ENCODE measurements around the gene NSRP1.
A peak's percentile ranks its signal among the peaks of the same experiment; 100 is the strongest.
"Not testable (repeated sequence)": the region's sequence is repeated elsewhere in the genome, so short reads cannot be mapped to it uniquely, and the experiment has no call there.

Gene NSRP1

DNA sequence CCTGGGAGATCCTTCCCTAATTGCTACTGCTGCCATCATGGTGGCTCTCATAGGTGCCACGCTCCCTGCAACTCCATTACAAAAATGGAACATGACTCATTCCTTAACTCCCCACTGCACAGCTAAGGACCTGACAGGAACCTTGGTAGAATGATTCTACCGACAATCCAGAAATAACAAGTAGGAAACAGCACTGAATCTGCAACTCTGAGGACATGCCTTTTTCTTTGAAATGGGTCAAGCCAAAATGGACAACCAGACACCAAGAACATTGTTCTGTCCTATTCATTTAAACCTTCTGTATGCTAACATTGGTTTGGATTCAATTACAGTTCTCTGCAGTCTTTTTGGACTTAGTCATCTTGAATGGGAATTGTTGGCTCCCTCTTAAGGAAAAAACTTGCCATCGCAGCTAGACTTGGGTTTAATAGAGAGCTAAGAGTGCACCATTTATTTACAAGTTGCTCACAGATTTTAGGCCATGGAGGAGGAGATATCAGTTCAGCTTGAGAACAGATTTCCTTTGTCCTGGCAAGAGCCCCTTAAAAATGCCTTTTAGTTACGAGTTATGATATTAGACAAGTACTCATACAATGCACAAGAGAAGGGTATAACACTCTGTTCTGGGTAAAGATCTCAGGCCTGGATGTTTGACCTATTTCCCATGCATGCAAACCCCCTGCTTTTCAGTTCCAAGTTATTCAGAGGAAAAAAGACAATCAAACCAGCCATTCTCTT lies 20.9 kb upstream of the NSRP1 start:
- H3K4me3 ChIP-seq (ENCODE audit: low read length), result no peak overlapping the region
- no peaks in the 10 kb centered on the region for H3K27me3 ChIP-seq (ENCODE audit: control insufficient read depth, insufficient read depth, low read length)
- H3K4me1 ChIP-seq (ENCODE audit: control insufficient read depth, insufficient read depth, low read length), result peaks cover 3% of the 10 kb centered on the region
- H3K9ac ChIP-seq (ENCODE audit: low read length), result no peak overlapping the region
- H3K27ac ChIP-seq (ENCODE audit: low read depth, low read length), result no peak overlapping the region
- H3K36me3 ChIP-seq (ENCODE audit: control insufficient read depth, insufficient read depth, low read length), result no peaks in the 10 kb centered on the region

DNA sequence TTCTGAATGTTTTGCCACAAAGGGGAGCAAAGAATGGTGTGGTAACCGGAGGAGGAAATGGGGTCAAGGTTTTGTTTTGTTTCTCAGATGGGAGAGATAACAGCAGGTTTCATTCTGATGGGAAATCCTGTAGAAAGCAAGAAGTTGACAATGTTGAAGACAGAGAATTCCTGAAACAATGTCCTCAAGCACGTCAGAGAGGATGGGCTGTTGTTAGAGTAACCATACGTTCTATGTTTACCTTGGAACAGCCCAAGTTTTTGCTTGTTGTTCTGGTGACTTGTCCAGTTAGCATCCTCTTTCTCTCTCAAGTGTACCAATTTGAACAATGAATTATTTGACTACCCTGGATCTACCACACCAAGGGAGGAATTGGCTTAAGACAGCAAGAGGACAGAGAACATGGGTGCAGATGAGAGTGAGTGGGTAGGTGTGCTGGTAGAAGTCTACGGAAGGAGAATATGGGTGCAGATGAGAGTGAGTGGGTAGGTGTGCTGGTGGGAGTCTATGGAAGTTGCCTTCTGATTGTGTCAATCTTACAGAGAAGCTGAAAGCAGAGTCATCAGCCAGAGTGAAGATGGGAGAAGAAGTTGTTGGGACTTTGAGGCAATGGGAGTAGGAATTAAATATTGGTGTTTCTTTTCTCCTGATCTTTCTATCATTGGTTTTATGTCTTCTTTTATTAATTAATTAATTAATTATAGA lies 14.8 kb upstream of the NSRP1 start:
- H3K4me1 ChIP-seq (ENCODE audit: control insufficient read depth, insufficient read depth, low read length), result no peaks in the 10 kb centered on the region
- no peaks in the 10 kb centered on the region for H3K27me3 ChIP-seq (ENCODE audit: control insufficient read depth, insufficient read depth, low read length)
- no peak overlapping the region for H3K27ac ChIP-seq (ENCODE audit: low read depth, low read length)
- no peak overlapping the region for H3K4me3 ChIP-seq (ENCODE audit: low read length)
- H3K36me3 ChIP-seq (ENCODE audit: control insufficient read depth, insufficient read depth, low read length), result no peaks in the 10 kb centered on the region
- H3K9ac ChIP-seq (ENCODE audit: low read length), result no peak overlapping the region

DNA sequence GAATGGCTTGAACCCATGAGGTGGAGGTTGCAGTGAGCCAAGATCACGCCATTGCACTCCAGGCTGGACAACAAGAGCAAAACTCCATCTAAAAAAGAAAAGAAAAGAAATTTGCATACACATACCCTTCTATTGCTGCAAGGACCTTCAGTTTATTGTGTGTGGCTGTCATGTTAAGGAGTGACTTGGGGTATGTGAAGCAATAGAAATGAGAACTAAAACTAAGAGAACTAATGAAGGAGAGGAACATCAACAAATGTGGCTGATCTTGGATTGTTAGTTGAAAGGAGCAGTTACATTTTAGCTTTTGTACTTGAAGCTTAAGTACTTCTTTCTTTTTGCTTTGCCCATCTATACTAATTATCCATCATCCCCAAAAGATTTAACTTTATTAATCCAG lies 12.7 kb upstream of the NSRP1 start:
- Histone ChIP-seq H3K9ac (ENCODE audit: low read length) (no peak overlapping the region), H3K4me1 (ENCODE audit: control insufficient read depth, insufficient read depth, low read length) (no peaks in the 10 kb centered on the region), H3K36me3 (ENCODE audit: control insufficient read depth, insufficient read depth, low read length) (no peaks in the 10 kb centered on the region), H3K27me3 (ENCODE audit: control insufficient read depth, insufficient read depth, low read length) (no peaks in the 10 kb centered on the region), H3K4me3 (ENCODE audit: low read length) (no peak overlapping the region), H3K27ac (ENCODE audit: low read depth, low read length) (no peak overlapping the region)

DNA sequence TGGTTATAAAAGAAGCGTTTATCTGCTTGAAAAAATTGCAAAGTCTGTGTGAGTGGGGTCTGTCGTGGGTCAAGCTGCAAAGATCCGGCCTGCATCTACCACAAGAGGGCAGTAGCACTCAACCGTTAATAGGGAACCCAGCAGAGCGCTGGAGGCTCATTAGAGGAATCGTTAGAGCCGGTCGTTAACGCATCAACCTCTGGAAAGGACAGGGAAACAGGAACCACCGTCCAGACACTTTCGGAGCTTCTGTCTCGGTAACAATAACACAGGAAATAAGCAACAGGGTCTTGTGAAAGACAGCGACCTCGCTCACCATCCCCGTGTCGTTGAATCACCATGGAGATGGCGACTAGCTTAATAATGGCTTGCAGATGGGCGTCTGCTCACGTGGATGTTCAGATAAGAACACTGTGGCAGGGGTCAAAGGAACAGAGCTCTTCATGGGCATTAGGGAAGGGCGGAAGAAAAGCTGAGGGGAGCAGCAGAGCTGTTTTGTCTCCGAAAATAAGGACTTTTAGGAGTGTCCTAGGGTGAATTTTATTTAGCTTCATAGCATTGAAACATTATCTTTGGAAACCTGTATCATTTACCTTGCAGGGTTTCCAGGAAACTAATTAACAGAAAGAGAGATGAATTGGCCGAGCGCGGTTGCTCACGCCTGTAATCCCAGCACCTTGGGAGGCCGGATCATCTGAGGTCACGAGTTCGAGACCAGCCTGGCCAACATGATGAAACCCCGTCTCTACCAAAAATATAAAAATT lies 11.9 kb upstream of the NSRP1 start:
- no peaks in the 10 kb centered on the region for H3K36me3 ChIP-seq (ENCODE audit: control insufficient read depth, insufficient read depth, low read length)
- no peak overlapping the region for H3K27ac ChIP-seq (ENCODE audit: low read depth, low read length)
- no peaks in the 10 kb centered on the region for H3K27me3 ChIP-seq (ENCODE audit: control insufficient read depth, insufficient read depth, low read length)
- no peaks in the 10 kb centered on the region for H3K4me1 ChIP-seq (ENCODE audit: control insufficient read depth, insufficient read depth, low read length)
- H3K9ac ChIP-seq (ENCODE audit: low read length), result no peak overlapping the region
- H3K4me3 ChIP-seq (ENCODE audit: low read length), result peak overlapping the region; percentile 74

DNA sequence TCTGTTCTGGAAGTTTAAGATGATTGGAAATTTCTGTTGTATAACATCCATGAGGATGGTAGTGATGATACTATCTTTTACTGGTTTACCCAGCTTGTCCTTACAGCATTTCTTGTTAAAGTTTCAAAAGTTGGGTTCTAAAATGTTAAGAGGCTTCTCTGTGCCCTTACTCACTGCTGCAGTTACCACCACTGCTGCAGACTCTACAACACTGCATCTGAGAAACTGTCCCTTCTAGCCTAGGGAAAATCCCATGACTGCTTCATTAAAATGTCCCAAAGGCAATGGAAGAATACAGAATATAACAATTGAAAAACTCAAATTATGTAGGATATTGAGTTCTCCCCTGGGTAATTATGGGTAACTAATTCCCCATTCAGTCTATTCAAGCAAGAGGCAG lies 3.8 kb upstream of the NSRP1 start:
- H3K36me3 ChIP-seq (ENCODE audit: control insufficient read depth, insufficient read depth, low read length), result no peaks in the 10 kb centered on the region
- no peak overlapping the region for H3K4me3 ChIP-seq (ENCODE audit: low read length)
- H3K27ac ChIP-seq (ENCODE audit: low read depth, low read length), result no peak overlapping the region
- H3K27me3 ChIP-seq (ENCODE audit: control insufficient read depth, insufficient read depth, low read length), result no peaks in the 10 kb centered on the region
- peaks cover 5% of the 10 kb centered on the region for H3K4me1 ChIP-seq (ENCODE audit: control insufficient read depth, insufficient read depth, low read length)
- no peak overlapping the region for H3K9ac ChIP-seq (ENCODE audit: low read length)

- Histone ChIP-seq H3K4me1 (ENCODE audit: control insufficient read depth, insufficient read depth, low read length) (peaks cover 9% of the 10 kb centered on the region), H3K27ac (ENCODE audit: low read depth, low read length) (no peak overlapping the region), H3K27me3 (ENCODE audit: control insufficient read depth, insufficient read depth, low read length) (no peaks in the 10 kb centered on the region), H3K9ac (ENCODE audit: low read length) (no peak overlapping the region), H3K36me3 (ENCODE audit: control insufficient read depth, insufficient read depth, low read length) (no peaks in the 10 kb centered on the region), H3K4me3 (ENCODE audit: low read length) (no peak overlapping the region)
Observed at GRCh38 chr17:30113213-30113612, 3.4 kb upstream of the NSRP1 start.

- peak overlapping the region; percentile 99 for H3K27ac ChIP-seq (ENCODE audit: low read depth, low read length)
- peak overlapping the region; percentile 99 for H3K9ac ChIP-seq (ENCODE audit: low read length)
- H3K4me1 ChIP-seq (ENCODE audit: control insufficient read depth, insufficient read depth, low read length), result peaks cover 9% of the 10 kb centered on the region
- no peaks in the 10 kb centered on the region for H3K27me3 ChIP-seq (ENCODE audit: control insufficient read depth, insufficient read depth, low read length)
- no peaks in the 10 kb centered on the region for H3K36me3 ChIP-seq (ENCODE audit: control insufficient read depth, insufficient read depth, low read length)
- H3K4me3 ChIP-seq (ENCODE audit: low read length), result peak overlapping the region; percentile 99
Observed at GRCh38 chr17:30116345-30116660, 313 bp upstream of the NSRP1 start.

DNA sequence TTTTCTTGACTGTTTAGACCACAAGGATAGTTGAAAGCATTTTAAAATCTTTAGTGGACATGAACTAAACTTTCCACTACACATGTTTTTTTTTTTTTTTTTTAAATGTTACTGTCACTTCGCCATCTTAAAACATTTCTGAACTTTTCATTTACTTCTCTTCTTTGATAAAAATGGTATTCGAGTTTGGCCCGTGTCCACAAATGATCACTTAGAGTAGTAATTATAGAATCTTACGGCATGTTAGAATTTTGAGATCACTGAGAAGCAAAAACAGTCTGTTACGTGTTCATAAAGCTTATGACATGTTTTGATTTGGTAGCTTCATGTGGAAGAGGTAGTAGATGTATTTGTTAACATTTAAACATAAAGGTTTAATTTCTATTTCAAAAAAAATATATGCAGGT lies 1.1 kb downstream of the NSRP1 start:
- Histone ChIP-seq H3K4me3 (ENCODE audit: low read length) (peak overlapping the region; percentile 99), H3K9ac (ENCODE audit: low read length) (no peak overlapping the region), H3K27ac (ENCODE audit: low read depth, low read length) (peak overlapping the region; percentile 99)

GRCh38 chr17:30118635-30119034 lies 2.0 kb downstream of the NSRP1 start:
- not testable (repeated sequence) for H3K27me3 ChIP-seq (ENCODE audit: control insufficient read depth, insufficient read depth, low read length); H3K36me3 ChIP-seq (ENCODE audit: control insufficient read depth, insufficient read depth, low read length); H3K27ac ChIP-seq (ENCODE audit: low read depth, low read length); H3K9ac ChIP-seq (ENCODE audit: low read length); H3K4me1 ChIP-seq (ENCODE audit: control insufficient read depth, insufficient read depth, low read length); H3K4me3 ChIP-seq (ENCODE audit: low read length)

More for the DNA sequence above, 1.1 kb downstream of the NSRP1 start:
- Histone ChIP-seq H3K36me3 (ENCODE audit: control insufficient read depth, insufficient read depth, low read length) (peaks cover 2% of the 10 kb centered on the region), H3K27me3 (ENCODE audit: control insufficient read depth, insufficient read depth, low read length) (no peaks in the 10 kb centered on the region), H3K4me1 (ENCODE audit: control insufficient read depth, insufficient read depth, low read length) (peaks cover 9% of the 10 kb centered on the region)

DNA sequence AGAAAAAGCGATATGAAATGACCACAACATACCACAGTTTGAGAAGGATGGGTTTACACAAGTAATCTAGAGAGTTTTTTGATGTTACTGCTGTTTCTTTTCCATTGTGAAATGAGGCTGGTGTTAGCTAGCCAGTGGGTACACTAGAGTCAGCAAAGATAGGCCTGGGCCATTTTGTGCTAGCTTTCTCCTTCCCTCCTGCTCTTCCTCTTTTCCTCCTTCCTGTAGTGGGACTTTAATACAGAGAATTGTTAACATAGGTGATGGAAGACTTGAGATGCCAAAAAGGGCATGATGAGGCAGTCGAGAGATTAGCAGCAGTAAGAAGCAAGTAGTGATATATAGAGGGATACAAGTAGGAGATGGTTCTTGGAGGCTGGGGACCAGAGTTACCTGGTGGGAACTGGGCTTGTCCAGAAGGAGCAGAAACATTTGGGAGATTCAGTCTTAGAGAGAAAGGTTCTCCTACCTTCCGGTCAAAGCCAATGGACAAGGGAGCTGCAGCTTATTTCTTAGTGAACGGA lies 7.7 kb downstream of the NSRP1 start:
- Histone ChIP-seq H3K27ac (ENCODE audit: low read depth, low read length) (no peak overlapping the region), H3K27me3 (ENCODE audit: control insufficient read depth, insufficient read depth, low read length) (no peaks in the 10 kb centered on the region), H3K9ac (ENCODE audit: low read length) (no peak overlapping the region), H3K4me3 (ENCODE audit: low read length) (no peak overlapping the region), H3K36me3 (ENCODE audit: control insufficient read depth, insufficient read depth, low read length) (peaks cover 2% of the 10 kb centered on the region), H3K4me1 (ENCODE audit: control insufficient read depth, insufficient read depth, low read length) (no peaks in the 10 kb centered on the region)

DNA sequence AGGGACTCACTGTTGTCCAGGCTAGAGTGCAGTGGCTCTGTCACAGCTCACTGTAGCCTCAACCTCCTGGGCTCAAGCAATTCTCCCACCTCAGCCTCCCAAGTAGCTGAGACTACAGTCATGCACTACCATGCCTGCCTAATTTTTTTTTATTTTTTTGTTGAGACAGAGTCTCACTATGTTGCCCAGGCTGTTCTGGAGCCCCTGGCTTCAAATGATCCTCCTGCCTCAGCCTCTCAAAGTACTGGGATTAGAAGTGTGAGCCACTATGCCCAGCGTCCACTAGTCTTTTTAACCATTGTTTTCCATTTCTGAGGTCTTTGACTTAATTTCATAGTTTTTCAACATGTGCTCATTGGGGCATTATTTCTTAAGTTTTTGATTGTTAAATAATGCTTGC lies 13.5 kb downstream of the NSRP1 start:
- no peak overlapping the region for H3K4me3 ChIP-seq (ENCODE audit: low read length)
- H3K36me3 ChIP-seq (ENCODE audit: control insufficient read depth, insufficient read depth, low read length), result peaks cover 2% of the 10 kb centered on the region
- no peak overlapping the region for H3K9ac ChIP-seq (ENCODE audit: low read length)
- no peaks in the 10 kb centered on the region for H3K4me1 ChIP-seq (ENCODE audit: control insufficient read depth, insufficient read depth, low read length)
- no peaks in the 10 kb centered on the region for H3K27me3 ChIP-seq (ENCODE audit: control insufficient read depth, insufficient read depth, low read length)
- no peak overlapping the region for H3K27ac ChIP-seq (ENCODE audit: low read depth, low read length)

GRCh38 chr17:30132615-30133014 lies 16.0 kb downstream of the NSRP1 start:
- no peak overlapping the region for H3K4me3 ChIP-seq (ENCODE audit: low read length)
- no peaks in the 10 kb centered on the region for H3K27me3 ChIP-seq (ENCODE audit: control insufficient read depth, insufficient read depth, low read length)

More at GRCh38 chr17:30132615-30133014, 16.0 kb downstream of the NSRP1 start:
- Histone ChIP-seq H3K27ac (ENCODE audit: low read depth, low read length) (no peak overlapping the region), H3K4me1 (ENCODE audit: control insufficient read depth, insufficient read depth, low read length) (no peaks in the 10 kb centered on the region), H3K36me3 (ENCODE audit: control insufficient read depth, insufficient read depth, low read length) (peaks cover 3% of the 10 kb centered on the region), H3K9ac (ENCODE audit: low read length) (no peak overlapping the region)
